Neutrophil (primary cell): Measurements from ENCODE around the gene RPTOR.
"Not testable (repeated sequence)": the region's sequence is repeated elsewhere in the genome, so short reads cannot be mapped to it uniquely, and the experiment has no call there.

Experiments
- H3K27ac ChIP-seq: fragments of 200-600 bp; sonication (generic); 2 replicates; pipeline ENCODE4 v1.5.1; 2016; ENCODE audit warnings: mild to moderate bottlenecking, moderate library complexity
- H3K27me3 ChIP-seq: fragments of 200-600 bp; sonication (generic); 2 replicates; pipeline ENCODE4 v1.6.0; 2016; ENCODE audit warnings: mild to moderate bottlenecking
- H3K36me3 ChIP-seq: fragments of 200-600 bp; sonication (generic); 2 replicates; pipeline ENCODE4 v1.5.1; 2017
- H3K4me1 ChIP-seq, 2 experiments: fragments of 200-600 bp in 1 of 2; sonication (generic) in 1 of 2; 1 replicate in 1 of 2; 2 replicates in 1 of 2; pipeline versions ENCODE4 v1.5.1 to v1.6.1; 2013 to 2016; ENCODE audit warnings: low read depth in 1 of 2, low read length in 1 of 2, mild to moderate bottlenecking in 1 of 2, moderate library complexity in 1 of 2; ENCODE audit not compliant: control insufficient read depth in 1 of 2, insufficient read depth in 1 of 2
- H3K4me3 ChIP-seq, 2 experiments: fragments of 200-600 bp in 1 of 2; sonication (generic) in 1 of 2; 1 replicate in 1 of 2; 2 replicates in 1 of 2; pipeline ENCODE4 v1.5.1; 2013 to 2016; ENCODE audit warnings: low read depth in 1 of 2, low read length in 1 of 2, mild to moderate bottlenecking in 1 of 2, moderate library complexity in 1 of 2
- H3K9me3 ChIP-seq: fragments of 200-600 bp; sonication (generic); 2 replicates; pipeline ENCODE4 v1.5.1; 2016
- CTCF ChIP-seq: fragments of 200-600 bp; sonication (generic); IDR thresholded peaks from 2 replicates; pipeline ENCODE4 v1.5.1; 2016; ENCODE audit warnings: antibody characterized with exemption

RPTOR gene

GRCh38 chr17:80503921-80504320 lies 40.7 kb upstream of the RPTOR start:
- Histone ChIP-seq H3K4me3 (no peak overlapping the region), H3K27me3 (peaks cover 82% of the 10 kb centered on the region), H3K27ac (no peak overlapping the region), H3K9me3 (no peaks in the 10 kb centered on the region), H3K4me1 (no peaks in the 10 kb centered on the region), H3K36me3 (no peaks in the 10 kb centered on the region)
- TF ChIP-seq CTCF: no peak

- Histone ChIP-seq H3K4me3 (no peak overlapping the region), H3K4me1 (no peaks in the 10 kb centered on the region), H3K36me3 (no peaks in the 10 kb centered on the region), H3K9me3 (no peaks in the 10 kb centered on the region), H3K27ac (no peak overlapping the region), H3K27me3 (peaks cover 79% of the 10 kb centered on the region)
- TF ChIP-seq CTCF: no peak
These were observed 39.8 kb upstream of the RPTOR start for GRCh38 chr17:80504686-80505413.

- peaks cover 73% of the 10 kb centered on the region for H3K27me3 ChIP-seq
- H3K4me3 ChIP-seq, H3K4me1 ChIP-seq, H3K27ac ChIP-seq, H3K9me3 ChIP-seq, H3K36me3 ChIP-seq: not testable (repeated sequence)
These were observed 37.5 kb upstream of the RPTOR start for GRCh38 chr17:80507177-80507576.

- Histone ChIP-seq H3K4me3 (no peak overlapping the region), H3K27me3 (peaks cover 76% of the 10 kb centered on the region)
- TF ChIP-seq CTCF: no peak
These were observed 36.7 kb upstream of the RPTOR start for GRCh38 chr17:80507965-80508364.

GRCh38 chr17:80509311-80509710 lies 35.3 kb upstream of the RPTOR start:
- H3K27me3 ChIP-seq: peaks cover 78% of the 10 kb centered on the region

More at GRCh38 chr17:80507965-80508364, 36.7 kb upstream of the RPTOR start:
- no peak overlapping the region for H3K27ac ChIP-seq
- H3K4me1 ChIP-seq: no peaks in the 10 kb centered on the region
- no peaks in the 10 kb centered on the region for H3K9me3 ChIP-seq
- no peaks in the 10 kb centered on the region for H3K36me3 ChIP-seq

More at GRCh38 chr17:80509311-80509710, 35.3 kb upstream of the RPTOR start:
- H3K4me1 ChIP-seq: no peaks in the 10 kb centered on the region
- H3K36me3 ChIP-seq: no peaks in the 10 kb centered on the region
- H3K9me3 ChIP-seq: no peaks in the 10 kb centered on the region
- H3K4me3 ChIP-seq: no peak overlapping the region
- no peak overlapping the region for H3K27ac ChIP-seq
- no peak for TF ChIP-seq CTCF
